Astrocyte of the spinal cord (primary cell): ENCODE measurements around the gene ZBTB2.

Experiments
- DNase-seq: peaks from one replicate; pipeline ENCODE4 v3.0.0; 2011; ENCODE audit warnings: low read depth, low spot score
- H3K4me3 ChIP-seq: 2 replicates; pipeline ENCODE4 v1.5.1; 2011; ENCODE audit warnings: low read depth, mild to moderate bottlenecking, low read length, moderate library complexity
- CTCF ChIP-seq: IDR thresholded peaks from 2 replicates; pipeline ENCODE4 v1.5.1; 2012; ENCODE audit warnings: low read depth, mild to moderate bottlenecking, low read length, inconsistent platforms
- in situ Hi-C: cut with HindIII; loops from 2 replicates; pipeline ENCODE4 v1.10.0; 2017; ENCODE audit warnings: low sequenced_read_pairs

Gene ZBTB2

GRCh38 chr6:151409260-151409659 lies 17.9 kb upstream of the ZBTB2 start:
- DNase-seq = no peak
- in situ Hi-C loops = no loop called here
- H3K4me3 ChIP-seq = no peak overlapping the region
- no peak for TF ChIP-seq CTCF

GRCh38 chr6:151408858-151409257 lies 17.5 kb upstream of the ZBTB2 start:
- no peak overlapping the region for H3K4me3 ChIP-seq
- in situ Hi-C loops = no loop called here
- TF ChIP-seq CTCF = no peak
- no peak for DNase-seq

GRCh38 chr6:151403919-151404308 lies 12.6 kb upstream of the ZBTB2 start:
- in situ Hi-C loops = no loop called here
- H3K4me3 ChIP-seq = no peak overlapping the region
- no peak for TF ChIP-seq CTCF
- DNase-seq = no peak

GRCh38 chr6:151402228-151402627 lies 10.9 kb upstream of the ZBTB2 start:
- in situ Hi-C loops = no loop called here
- no peak for TF ChIP-seq CTCF
- H3K4me3 ChIP-seq = no peak overlapping the region
- DNase-seq = no peak

- DNase-seq = peak; percentile 32
Observed at GRCh38 chr6:151400473-151400872, 9.1 kb upstream of the ZBTB2 start.

GRCh38 chr6:151399679-151400078 lies 8.3 kb upstream of the ZBTB2 start:
- in situ Hi-C loops = no loop called here
- no peak for TF ChIP-seq CTCF
- DNase-seq = no peak
- H3K4me3 ChIP-seq = no peak overlapping the region

More at GRCh38 chr6:151400473-151400872, 9.1 kb upstream of the ZBTB2 start:
- in situ Hi-C loops = no loop called here
- no peak overlapping the region for H3K4me3 ChIP-seq
- TF ChIP-seq CTCF = no peak

GRCh38 chr6:151393410-151393809 lies 2.1 kb upstream of the ZBTB2 start:
- no peak overlapping the region for H3K4me3 ChIP-seq
- no peak for TF ChIP-seq CTCF
- in situ Hi-C loops = no loop called here
- no peak for DNase-seq
